Measurements from ENCODE around the gene DPCD.
A peak's percentile ranks its signal among the peaks of the same experiment; 100 is the strongest.
"Not testable (repeated sequence)": the region's sequence is repeated elsewhere in the genome, so short reads cannot be mapped to it uniquely, and the experiment has no call there.

DPCD gene

GRCh38 chr10:101588879-101589278 lies 758 bp downstream of the DPCD start:
- DNase-seq = no peak

- not testable (repeated sequence) for DNase-seq
Observed at GRCh38 chr10:101593331-101593730, 5.2 kb downstream of the DPCD start.

GRCh38 chr10:101595591-101596433 lies 7.7 kb downstream of the DPCD start:
- no peak for DNase-seq

- no peak for DNase-seq
Observed at GRCh38 chr10:101597091-101597900, 9.2 kb downstream of the DPCD start.

- DNase-seq = no peak
Observed at GRCh38 chr10:101601541-101601940, 13.4 kb downstream of the DPCD start.

GRCh38 chr10:101602761-101603398 lies 14.8 kb downstream of the DPCD start:
- DNase-seq = peak; percentile 58

GRCh38 chr10:101607124-101607523 lies 19.0 kb downstream of the DPCD start:
- DNase-seq = no peak

GRCh38 chr10:101609481-101609880 lies 21.4 kb downstream of the DPCD start:
- no peak for DNase-seq

GRCh38 chr10:101611096-101611905 lies 23.2 kb downstream of the DPCD start:
- no peak for DNase-seq

- DNase-seq = no peak
Observed at GRCh38 chr10:101612086-101612485, 24.0 kb downstream of the DPCD start.

GRCh38 chr10:101612872-101613271 lies 24.8 kb downstream of the DPCD start:
- DNase-seq = no peak

- no peak for DNase-seq
Observed at GRCh38 chr10:101613646-101614045, 25.5 kb downstream of the DPCD start.

- no peak for DNase-seq
Observed at GRCh38 chr10:101614663-101615524, 26.8 kb downstream of the DPCD start.

- DNase-seq = no peak
Observed at GRCh38 chr10:101615525-101616116, 27.5 kb downstream of the DPCD start.

GRCh38 chr10:101616415-101617101 lies 28.4 kb downstream of the DPCD start:
- no peak for DNase-seq

GRCh38 chr10:101617102-101617823 lies 29.1 kb downstream of the DPCD start:
- DNase-seq = no peak

- DNase-seq = no peak
Observed at GRCh38 chr10:101617824-101618568, 29.9 kb downstream of the DPCD start.

- no peak for DNase-seq
Observed at GRCh38 chr10:101618871-101619270, 30.8 kb downstream of the DPCD start.

- no peak for DNase-seq
Observed at GRCh38 chr10:101619983-101620382, 31.9 kb downstream of the DPCD start.
